Stimulated activated CD8-positive, alpha-beta memory T cell treated with anti-CD3 and anti-CD28 coated beads, Interleukin-7, amount 100 ng/mL, for 24 hours (primary cell): ENCODE results near the gene TMEM259.

ENCODE experiments used
- DNase-seq: peaks from one replicate; pipeline ENCODE4 v3.0.0-alpha.2; 2020; ENCODE audit warnings: low read depth

Gene TMEM259

GRCh38 chr19:1055028-1055425, 34.1 kb upstream of the TMEM259 start:
- no peak for DNase-seq

- no peak for DNase-seq
These were observed 33.4 kb upstream of the TMEM259 start for GRCh38 chr19:1054102-1055027.

DNA sequence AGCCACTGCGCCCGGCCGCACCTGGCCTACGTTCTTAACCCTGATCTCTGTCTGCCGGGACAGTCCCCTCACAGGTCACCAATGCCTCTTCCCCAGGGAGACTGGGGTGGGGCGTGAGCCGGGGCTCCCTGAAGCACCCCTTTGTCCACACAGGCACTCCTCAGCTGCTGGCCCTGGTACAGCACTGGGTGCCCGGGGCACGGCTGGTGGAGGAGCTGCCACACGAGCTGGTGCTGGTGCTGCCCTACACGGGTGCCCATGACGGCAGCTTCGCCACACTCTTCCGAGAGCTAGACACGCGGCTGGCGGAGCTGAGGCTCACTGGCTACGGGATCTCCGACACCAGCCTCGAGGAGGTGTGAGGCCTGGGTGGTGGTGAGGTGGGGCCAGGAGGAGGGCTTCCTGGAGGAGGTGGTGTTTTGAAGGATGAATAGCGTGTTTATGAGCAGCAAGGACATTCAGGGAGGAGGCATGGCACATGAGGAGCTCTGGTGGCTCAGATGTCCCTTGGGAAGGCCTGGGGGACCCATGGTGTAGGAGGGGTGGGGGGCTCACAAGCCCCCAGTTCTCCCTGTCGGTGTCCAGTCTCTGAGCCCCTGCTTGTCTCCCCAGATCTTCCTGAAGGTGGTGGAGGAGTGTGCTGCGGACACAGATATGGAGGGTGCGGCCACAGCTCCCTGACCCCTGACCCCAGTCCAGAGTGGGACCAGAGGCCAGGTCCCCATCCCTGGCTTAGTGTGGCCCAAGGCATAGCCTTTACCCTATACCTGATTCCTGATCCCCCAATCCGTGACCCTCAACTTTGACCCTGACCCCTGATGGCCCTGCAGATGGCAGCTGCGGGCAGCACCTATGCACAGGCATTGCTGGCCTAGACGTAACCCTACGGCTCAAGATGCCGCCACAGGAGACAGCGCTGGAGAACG, 32.5 kb upstream of the TMEM259 start:
- DNase-seq, result no peak

DNA sequence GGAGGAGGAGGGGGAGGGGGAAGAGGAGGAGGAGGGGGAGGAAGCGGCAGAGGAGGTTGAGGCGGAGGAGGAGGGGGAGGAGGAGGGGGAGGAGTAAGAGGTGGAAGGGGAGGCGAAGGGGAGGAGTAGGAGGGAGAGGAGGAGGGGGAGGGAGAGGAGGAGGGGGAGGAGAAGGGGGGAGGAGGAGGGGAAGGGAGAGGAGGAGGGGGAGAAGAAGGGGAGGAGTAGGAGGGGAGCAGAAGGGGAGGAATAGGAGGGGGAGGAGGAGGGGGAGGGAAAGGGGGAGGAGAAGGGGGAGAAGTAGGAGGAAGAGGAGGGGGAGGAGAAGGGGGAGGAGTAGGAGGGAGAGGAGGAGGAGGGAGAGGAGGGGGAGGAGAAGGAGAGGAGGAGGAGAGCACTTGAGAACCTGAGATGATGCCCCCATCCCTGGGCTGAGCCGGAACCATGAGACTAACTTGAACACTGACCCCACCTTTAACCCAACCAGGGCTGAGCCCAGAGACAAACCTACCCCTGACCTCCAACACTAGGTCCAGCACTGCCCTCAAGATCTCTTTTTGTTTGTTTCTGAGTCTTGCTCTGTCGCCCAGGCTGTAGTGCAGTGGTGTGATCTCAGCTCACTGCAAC, 31.5 kb upstream of the TMEM259 start:
- DNase-seq, result no peak

- no peak for DNase-seq
These were observed 30.9 kb upstream of the TMEM259 start for GRCh38 chr19:1051791-1052190.

- DNase-seq, result no peak
These were observed 30.3 kb upstream of the TMEM259 start for GRCh38 chr19:1050989-1051788.

GRCh38 chr19:1049800-1050199, 28.9 kb upstream of the TMEM259 start:
- no peak for DNase-seq

DNA sequence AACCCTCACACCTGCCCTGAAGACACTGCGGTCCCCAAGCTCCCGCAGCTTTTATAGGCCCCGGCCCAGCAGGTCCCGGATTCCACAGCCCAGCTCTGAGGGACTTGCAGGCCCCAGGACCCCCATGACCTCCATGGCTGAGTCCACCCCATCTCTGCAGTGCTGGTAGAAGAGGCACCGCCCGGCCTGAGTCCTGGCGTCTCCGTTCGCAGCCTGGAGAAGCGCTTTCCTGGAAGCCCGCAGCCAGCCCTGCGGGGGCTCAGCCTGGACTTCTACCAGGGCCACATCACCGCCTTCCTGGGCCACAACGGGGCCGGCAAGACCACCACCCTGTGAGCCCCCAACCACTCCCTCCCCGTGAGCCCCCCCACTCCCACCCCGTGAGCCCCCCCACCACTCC, 28.2 kb upstream of the TMEM259 start:
- no peak for DNase-seq

GRCh38 chr19:1047696-1048147, 26.8 kb upstream of the TMEM259 start:
- DNase-seq, result no peak

DNA sequence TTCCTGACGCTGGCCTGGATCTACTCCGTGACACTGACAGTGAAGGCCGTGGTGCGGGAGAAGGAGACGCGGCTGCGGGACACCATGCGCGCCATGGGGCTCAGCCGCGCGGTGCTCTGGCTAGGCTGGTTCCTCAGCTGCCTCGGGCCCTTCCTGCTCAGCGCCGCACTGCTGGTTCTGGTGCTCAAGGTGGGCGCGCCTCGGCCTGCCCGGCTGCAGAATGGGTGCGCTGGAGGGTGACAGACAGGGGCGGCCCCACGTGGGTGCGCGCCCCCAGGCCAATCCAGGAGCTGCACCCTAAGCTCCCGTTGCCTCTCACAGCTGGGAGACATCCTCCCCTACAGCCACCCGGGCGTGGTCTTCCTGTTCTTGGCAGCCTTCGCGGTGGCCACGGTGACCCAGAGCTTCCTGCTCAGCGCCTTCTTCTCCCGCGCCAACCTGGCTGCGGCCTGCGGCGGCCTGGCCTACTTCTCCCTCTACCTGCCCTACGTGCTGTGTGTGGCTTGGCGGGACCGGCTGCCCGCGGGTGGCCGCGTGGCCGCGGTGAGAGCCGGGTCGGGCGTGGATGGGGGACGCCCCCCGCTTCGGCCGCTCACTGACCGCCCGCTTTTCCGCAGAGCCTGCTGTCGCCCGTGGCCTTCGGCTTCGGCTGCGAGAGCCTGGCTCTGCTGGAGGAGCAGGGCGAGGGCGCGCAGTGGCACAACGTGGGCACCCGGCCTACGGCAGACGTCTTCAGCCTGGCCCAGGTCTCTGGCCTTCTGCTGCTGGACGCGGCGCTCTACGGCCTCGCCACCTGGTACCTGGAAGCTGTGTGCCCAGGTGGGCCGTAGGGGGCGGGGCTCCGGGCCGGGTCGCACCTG, 26.1 kb upstream of the TMEM259 start:
- no peak for DNase-seq

DNA sequence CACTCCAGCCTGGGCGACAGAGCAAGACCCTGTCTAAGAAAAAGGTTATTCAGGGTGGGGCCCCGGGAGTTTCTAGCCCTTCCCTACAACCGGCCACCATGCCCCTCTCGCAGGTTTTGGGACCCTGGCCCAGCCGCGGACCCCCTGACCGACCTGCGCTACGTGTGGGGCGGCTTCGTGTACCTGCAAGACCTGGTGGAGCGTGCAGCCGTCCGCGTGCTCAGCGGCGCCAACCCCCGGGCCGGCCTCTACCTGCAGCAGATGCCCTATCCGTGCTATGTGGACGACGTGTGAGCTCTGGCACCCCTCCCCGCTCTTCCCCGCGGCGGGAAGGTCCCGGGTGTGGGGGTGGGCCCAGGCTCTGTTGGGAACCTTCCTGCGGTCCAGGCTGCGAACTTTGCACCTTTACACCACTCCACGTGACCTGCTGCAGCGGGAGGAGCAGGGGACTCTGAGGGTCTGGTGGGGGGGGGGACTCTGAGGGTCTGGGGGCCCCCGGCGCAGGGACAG, 25.2 kb upstream of the TMEM259 start:
- no peak for DNase-seq

DNA sequence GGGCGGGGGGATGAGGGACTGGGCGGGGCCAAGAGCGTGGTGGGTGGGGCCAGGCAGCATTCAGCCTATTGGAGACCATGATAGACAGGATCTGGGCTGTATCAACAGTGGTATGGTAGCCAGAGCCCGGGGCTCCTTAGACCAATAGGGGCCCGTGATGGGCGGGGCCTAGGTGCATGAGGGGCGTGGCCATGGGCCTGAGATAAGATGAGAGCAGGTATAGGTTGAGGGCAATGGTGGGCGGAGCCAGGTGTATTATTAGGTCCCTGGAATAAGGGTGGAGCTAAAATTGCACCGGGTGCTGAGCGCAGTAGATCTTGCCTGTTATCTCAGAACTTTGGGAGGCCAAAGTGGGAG, 24.3 kb upstream of the TMEM259 start:
- no peak for DNase-seq

- DNase-seq, result no peak
These were observed 22.0 kb upstream of the TMEM259 start for GRCh38 chr19:1042689-1043511.

DNA sequence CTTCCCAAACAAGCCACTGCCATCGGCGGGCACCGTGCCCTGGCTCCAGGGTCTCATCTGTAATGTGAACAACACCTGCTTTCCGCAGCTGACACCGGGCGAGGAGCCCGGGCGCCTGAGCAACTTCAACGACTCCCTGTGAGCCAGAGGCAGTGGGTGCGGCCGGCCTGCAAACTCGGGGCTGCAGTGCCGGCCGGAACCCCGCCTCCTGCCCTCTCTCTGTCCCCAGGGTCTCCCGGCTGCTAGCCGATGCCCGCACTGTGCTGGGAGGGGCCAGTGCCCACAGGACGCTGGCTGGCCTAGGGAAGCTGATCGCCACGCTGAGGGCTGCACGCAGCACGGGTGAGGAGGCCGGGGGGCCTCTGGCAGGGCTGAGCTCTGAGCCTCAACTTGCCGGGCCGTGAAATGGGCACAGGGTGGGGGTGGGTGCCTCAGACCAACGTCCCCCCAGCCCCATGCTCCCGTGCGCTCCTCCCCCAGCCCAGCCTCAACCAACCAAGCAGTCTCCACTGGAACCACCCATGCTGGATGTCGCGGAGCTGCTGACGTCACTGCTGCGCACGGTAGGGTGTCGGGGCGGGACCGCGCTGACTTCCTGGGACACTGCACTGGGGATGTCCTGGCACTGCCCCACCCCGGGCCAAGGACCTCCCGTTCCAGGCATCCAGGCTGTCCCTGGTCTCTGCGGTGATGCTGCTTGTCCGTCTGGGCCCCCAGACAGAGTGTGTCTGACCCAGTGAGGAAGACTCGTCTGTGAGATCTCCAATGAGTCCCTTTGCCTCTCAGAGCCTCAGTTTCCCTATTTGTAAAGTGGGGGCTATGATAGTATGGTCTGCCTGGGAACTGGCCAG, 21.1 kb upstream of the TMEM259 start:
- no peak for DNase-seq

DNA sequence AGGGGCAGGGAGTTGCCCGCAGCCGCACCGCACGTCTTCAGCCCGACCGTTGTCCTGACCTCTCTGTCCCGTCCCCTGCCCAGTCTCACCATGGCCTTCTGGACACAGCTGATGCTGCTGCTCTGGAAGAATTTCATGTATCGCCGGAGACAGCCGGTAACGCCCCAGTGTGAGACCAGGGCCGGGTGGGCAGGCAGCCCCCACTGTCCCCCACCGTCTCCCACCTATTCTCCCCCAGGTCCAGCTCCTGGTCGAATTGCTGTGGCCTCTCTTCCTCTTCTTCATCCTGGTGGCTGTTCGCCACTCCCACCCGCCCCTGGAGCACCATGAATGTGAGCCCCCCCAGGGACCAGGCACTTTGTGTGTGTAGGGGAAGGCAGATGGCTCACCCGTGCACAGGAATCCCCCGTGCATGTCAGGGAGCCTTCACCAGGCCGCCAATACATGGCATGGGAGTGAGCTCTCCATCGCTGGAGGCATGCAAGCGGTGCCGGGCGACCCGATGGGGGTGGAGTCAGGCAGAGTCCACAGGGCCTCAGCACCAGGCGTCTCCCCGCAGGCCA, 20.4 kb upstream of the TMEM259 start:
- DNase-seq, result no peak

GRCh38 chr19:1040476-1041271, 19.8 kb upstream of the TMEM259 start:
- DNase-seq, result peak; percentile 83
